Measurements from ENCODE around the gene ZNF407. TPM values are rescaled to one million over a fixed set of nuclear protein-coding genes. Genes with fewer than 3 reads are reported as not detected.

ZNF407 gene
- total RNA-seq, 4 donors from 2014 or later = 18.1 to 29.1 (median 19.7) TPM

- no peaks in the 10 kb centered on the region for H3K27me3 ChIP-seq
- no peaks in the 10 kb centered on the region for H3K36me3 ChIP-seq
- no peak for ATAC-seq
- TF ChIP-seq EP300 (IDR thresholded peaks at IDR 0.05) (no peak), CTCF (IDR thresholded peaks at IDR 0.05) (no peak), POLR2AphosphoS5 (IDR thresholded peaks at IDR 0.05) (no peak), POLR2A (IDR thresholded peaks at IDR 0.05) (no peak)
- H3K9me3 ChIP-seq = no peaks in the 10 kb centered on the region
- peaks cover 0 to 32% (median 4%) of the 10 kb centered on the region in 3 donors for H3K4me1 ChIP-seq
- WGBS, 2 donors (ENCODE audit: low coverage in 1 of 2) = 70% methylated on average over 3 of the region's 3 CpGs
- H3K27ac ChIP-seq = peak overlapping the region in 1 of 4 donors; percentile 14
- H3K4me3 ChIP-seq = no peak overlapping the region
These were observed 440.0 kb downstream of the ZNF407 start for GRCh38 chr18:75037689-75037955.

DNA sequence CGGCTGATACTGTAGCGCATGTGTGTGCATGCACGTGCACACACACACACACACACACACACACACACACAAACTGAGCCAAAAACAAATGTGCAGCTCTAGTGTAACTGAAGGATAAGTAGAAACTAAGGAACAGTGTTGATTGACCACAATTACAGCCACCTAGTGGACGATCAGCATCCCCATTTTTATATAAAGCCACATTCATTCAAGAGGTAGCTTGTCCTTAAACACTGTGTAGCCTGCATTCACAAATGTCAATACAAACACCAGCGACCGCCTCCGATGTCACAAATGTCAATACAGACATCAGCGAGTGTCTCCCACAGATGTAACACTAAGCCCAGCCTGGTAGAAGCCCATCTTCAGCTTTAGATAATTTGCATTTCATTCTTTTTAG lies 443.9 kb downstream of the ZNF407 start:
- ATAC-seq = no peak
- peaks cover 0 to 21% (median 4%) of the 10 kb centered on the region in 3 donors for H3K4me1 ChIP-seq
- H3K9me3 ChIP-seq = no peaks in the 10 kb centered on the region
- H3K27me3 ChIP-seq = no peaks in the 10 kb centered on the region
- no peak overlapping the region for H3K4me3 ChIP-seq
- no peak overlapping the region for H3K27ac ChIP-seq
- peak in 3 of 4 experiments; percentile 6 to 24 (median 12) for TF ChIP-seq CTCF (IDR thresholded peaks at IDR 0.05)
- TF ChIP-seq EP300 (IDR thresholded peaks at IDR 0.05) = no peak
- TF ChIP-seq POLR2A (IDR thresholded peaks at IDR 0.05) = no peak
- WGBS, 2 donors (ENCODE audit: low coverage in 1 of 2) = 78 to 82% methylated on average over 5 to 8 of the region's 8 CpGs
- no peaks in the 10 kb centered on the region for H3K36me3 ChIP-seq

DNA sequence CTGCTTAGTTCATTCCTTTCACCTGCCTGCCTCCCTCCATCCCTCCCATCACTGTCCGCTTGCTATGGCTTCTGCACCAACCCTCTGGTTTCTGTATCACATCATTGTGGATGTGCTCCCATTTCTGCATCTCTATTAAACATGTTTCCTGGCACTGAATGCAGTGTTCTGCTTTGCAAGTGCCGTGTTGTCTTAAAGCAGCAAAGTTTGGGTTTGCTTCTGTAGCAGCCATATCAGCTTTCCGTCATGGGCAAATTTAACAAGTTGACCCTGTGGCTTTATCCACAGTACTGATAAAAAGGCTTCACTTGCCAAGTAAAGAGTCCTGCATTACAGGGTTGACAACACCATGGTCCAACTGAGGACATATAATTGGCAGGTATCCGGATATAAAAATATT lies 445.8 kb downstream of the ZNF407 start:
- no peak overlapping the region for H3K4me3 ChIP-seq
- 89 to 100% methylated on average over 3 to 4 of the region's 4 CpGs for WGBS, 2 donors (ENCODE audit: low coverage in 1 of 2)
- H3K9me3 ChIP-seq = no peaks in the 10 kb centered on the region
- H3K4me1 ChIP-seq = peaks cover 0 to 26% (median 0%) of the 10 kb centered on the region in 3 donors
- no peak for ATAC-seq
- no peaks in the 10 kb centered on the region for H3K27me3 ChIP-seq
- no peaks in the 10 kb centered on the region for H3K36me3 ChIP-seq
- no peak overlapping the region for H3K27ac ChIP-seq
- TF ChIP-seq POLR2A (IDR thresholded peaks at IDR 0.05) (no peak), CTCF (IDR thresholded peaks at IDR 0.05) (no peak), EP300 (IDR thresholded peaks at IDR 0.05) (no peak)

DNA sequence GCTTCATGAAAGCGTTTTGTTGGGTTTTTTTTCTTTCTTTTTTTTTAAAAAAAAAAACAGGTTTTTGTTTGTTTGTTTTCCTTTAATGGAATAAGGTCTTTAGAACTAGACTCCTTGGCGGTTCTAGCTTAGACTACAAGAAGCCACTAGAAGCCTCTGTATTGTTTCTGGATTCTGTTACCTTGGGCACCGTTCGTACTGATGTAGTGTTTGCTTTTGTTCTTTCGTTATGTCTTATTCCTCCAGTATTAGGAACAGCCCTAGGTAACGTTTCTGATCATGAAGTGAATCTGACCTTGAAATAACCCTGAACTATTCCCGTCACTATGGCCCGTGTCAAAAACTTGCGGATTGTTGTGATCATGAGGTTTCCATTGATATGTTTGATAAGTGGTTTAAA lies 446.6 kb downstream of the ZNF407 start:
- 92 to 96% methylated on average over 9 of the region's 9 CpGs for WGBS, 2 donors (ENCODE audit: low coverage in 1 of 2)
- no peak overlapping the region for H3K27ac ChIP-seq
- no peak for TF ChIP-seq POLR2AphosphoS5 (IDR thresholded peaks at IDR 0.05)
- no peak for TF ChIP-seq POLR2A (IDR thresholded peaks at IDR 0.05)
- no peak for TF ChIP-seq CTCF (IDR thresholded peaks at IDR 0.05)
- TF ChIP-seq EP300 (IDR thresholded peaks at IDR 0.05) = no peak
- no peaks in the 10 kb centered on the region for H3K27me3 ChIP-seq
- H3K36me3 ChIP-seq = no peaks in the 10 kb centered on the region
- peaks cover 0 to 26% (median 0%) of the 10 kb centered on the region in 3 donors for H3K4me1 ChIP-seq
- H3K9me3 ChIP-seq = no peaks in the 10 kb centered on the region
- ATAC-seq = no peak
- H3K4me3 ChIP-seq = no peak overlapping the region

GRCh38 chr18:75044791-75045190 lies 447.1 kb downstream of the ZNF407 start:
- no peak for TF ChIP-seq CTCF (IDR thresholded peaks at IDR 0.05)
- no peak for TF ChIP-seq POLR2AphosphoS5 (IDR thresholded peaks at IDR 0.05)
- TF ChIP-seq EP300 (IDR thresholded peaks at IDR 0.05) = no peak
- TF ChIP-seq POLR2A (IDR thresholded peaks at IDR 0.05) = no peak
- H3K27ac ChIP-seq = no peak overlapping the region
- ATAC-seq = no peak
- no peaks in the 10 kb centered on the region for H3K36me3 ChIP-seq
- H3K27me3 ChIP-seq = no peaks in the 10 kb centered on the region
- 63 to 77% methylated on average over 3 to 5 of the region's 5 CpGs for WGBS, 2 donors (ENCODE audit: low coverage in 1 of 2)
- H3K4me1 ChIP-seq = peaks cover 0 to 26% (median 0%) of the 10 kb centered on the region in 3 donors
- H3K4me3 ChIP-seq = no peak overlapping the region
- H3K9me3 ChIP-seq = no peaks in the 10 kb centered on the region

Data from gastroesophageal sphincter (tissue), 4 donors.